Thoracic aorta (tissue), 2 donors: ENCODE results near the gene GNPDA1. TPM values are rescaled to one million over a fixed set of nuclear protein-coding genes. Genes with fewer than 3 reads are reported as not detected.

Source experiments
- ATAC-seq: fragments of 150-250 bp; one replicate; pipeline ENCODE4 v1.8.0; 2017; ENCODE audit warnings: low read depth; ENCODE audit not compliant: insufficient number of reproducible peaks, low FRiP score
- DNase-seq: peaks from one replicate; pipeline ENCODE4 v3.0.0-alpha.2; 2020; ENCODE audit warnings: low spot score
- H3K27ac ChIP-seq, 2 donors: fragments of 200-600 bp; sonication (generic); 1 replicate in 1 of 2; 2 replicates in 1 of 2; pipeline ENCODE4 v1.5.1; 2016; ENCODE audit warnings: mild to moderate bottlenecking in 2 of 2, moderate library complexity in 2 of 2
- H3K27me3 ChIP-seq: fragments of 200-600 bp; sonication (generic); replicated peaks from 2 replicates; pipeline ENCODE4 v1.6.0; 2016; ENCODE audit warnings: mild to moderate bottlenecking; ENCODE audit not compliant: insufficient read depth
- H3K36me3 ChIP-seq: fragments of 200-600 bp; sonication (generic); one replicate; pipeline ENCODE4 v1.5.1; 2016
- H3K4me1 ChIP-seq, 2 donors: fragments of 200-600 bp; sonication (generic); 1 replicate in 1 of 2; 2 replicates in 1 of 2; pipeline versions ENCODE4 v1.5.1 to v1.6.0; 2016; ENCODE audit warnings: low read depth in 2 of 2, mild to moderate bottlenecking in 1 of 2; ENCODE audit not compliant: control insufficient read depth in 1 of 2
- H3K4me3 ChIP-seq: fragments of 200-600 bp; sonication (generic); 2 replicates; pipeline ENCODE4 v1.5.1; 2016; ENCODE audit warnings: mild to moderate bottlenecking
- H3K9me3 ChIP-seq: fragments of 200-600 bp; sonication (generic); 2 replicates; pipeline ENCODE4 v1.5.1; 2016
- total RNA-seq, 2 donors: library from RNA; depleted of rRNA; stranded (reverse); fragments of >200 nt; gene quantifications; one replicate each; pipeline versions ENCODE4 v1.1.0 to v1.2.3, GENCODE V29; 2016
- TF ChIP-seq, protein P1 (sequence below): fragments of 200-600 bp; sonication (generic); IDR thresholded peaks from one replicate; pipeline ENCODE4 v1.5.1; 2019; ENCODE audit warnings: antibody characterized with exemption

Gene GNPDA1
- total RNA-seq, 2 donors from 2014 or later, result 15.8 to 26.5 TPM

DNA sequence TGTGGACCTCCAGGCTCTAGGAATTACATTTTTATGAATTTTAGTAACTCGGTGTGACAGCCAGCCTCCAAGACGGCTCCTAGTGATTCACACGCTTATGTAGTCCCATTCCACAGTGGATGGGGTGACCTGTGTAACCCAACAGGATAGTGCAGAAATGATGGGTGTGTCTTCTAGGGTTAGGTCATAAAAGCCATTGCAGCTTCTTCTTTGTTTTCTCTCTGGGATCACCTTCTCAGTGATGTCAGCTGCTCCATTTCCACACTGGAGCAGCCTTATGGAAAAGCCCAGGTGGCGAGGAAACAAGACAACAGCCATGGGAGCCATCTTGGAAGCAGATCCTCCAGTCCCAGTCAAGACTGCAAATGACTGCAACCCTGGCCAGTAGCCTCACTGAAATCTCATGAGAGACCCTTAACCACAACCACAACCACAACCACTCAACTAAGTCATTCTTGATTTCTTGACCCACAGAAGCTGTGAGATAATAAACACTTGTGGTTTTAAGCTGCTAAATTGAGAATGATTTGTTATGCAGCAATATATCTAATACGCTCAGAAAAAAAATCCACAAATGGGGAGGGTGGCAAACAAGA lies 5.1 kb upstream of the GNPDA1 start:
- H3K4me1 ChIP-seq, result peaks cover 9 to 15% of the 10 kb centered on the region in 2 donors
- no peaks in the 10 kb centered on the region for H3K27me3 ChIP-seq
- DNase-seq, result no peak
- no peak overlapping the region for H3K4me3 ChIP-seq
- no peak overlapping the region for H3K27ac ChIP-seq
- TF ChIP-seq, protein P1, sequence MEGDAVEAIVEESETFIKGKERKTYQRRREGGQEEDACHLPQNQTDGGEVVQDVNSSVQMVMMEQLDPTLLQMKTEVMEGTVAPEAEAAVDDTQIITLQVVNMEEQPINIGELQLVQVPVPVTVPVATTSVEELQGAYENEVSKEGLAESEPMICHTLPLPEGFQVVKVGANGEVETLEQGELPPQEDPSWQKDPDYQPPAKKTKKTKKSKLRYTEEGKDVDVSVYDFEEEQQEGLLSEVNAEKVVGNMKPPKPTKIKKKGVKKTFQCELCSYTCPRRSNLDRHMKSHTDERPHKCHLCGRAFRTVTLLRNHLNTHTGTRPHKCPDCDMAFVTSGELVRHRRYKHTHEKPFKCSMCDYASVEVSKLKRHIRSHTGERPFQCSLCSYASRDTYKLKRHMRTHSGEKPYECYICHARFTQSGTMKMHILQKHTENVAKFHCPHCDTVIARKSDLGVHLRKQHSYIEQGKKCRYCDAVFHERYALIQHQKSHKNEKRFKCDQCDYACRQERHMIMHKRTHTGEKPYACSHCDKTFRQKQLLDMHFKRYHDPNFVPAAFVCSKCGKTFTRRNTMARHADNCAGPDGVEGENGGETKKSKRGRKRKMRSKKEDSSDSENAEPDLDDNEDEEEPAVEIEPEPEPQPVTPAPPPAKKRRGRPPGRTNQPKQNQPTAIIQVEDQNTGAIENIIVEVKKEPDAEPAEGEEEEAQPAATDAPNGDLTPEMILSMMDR, result no peak
- no peaks in the 10 kb centered on the region for H3K36me3 ChIP-seq
- H3K9me3 ChIP-seq, result no peaks in the 10 kb centered on the region
- no peak for ATAC-seq

DNA sequence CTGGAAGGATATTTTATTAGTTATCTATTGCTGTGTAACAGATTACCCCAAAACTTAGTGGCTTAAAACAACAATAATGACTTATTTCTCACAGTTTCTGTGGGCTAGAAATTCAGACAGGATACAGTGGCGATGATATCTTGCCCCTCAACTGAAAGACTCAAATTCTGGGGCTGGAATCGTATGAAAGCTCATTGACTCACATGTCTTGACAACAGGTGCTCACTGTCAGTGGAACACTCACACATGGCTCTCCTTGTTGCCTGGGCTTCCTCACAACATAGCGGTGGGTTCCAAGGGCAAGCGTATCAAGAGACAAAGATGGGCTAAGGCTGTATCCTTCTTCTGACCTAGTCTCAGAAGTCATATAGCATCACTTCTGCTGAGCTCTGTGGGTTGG lies 3.7 kb upstream of the GNPDA1 start:
- H3K4me3 ChIP-seq, result no peak overlapping the region
- H3K27me3 ChIP-seq, result no peaks in the 10 kb centered on the region
- peaks cover 12 to 23% of the 10 kb centered on the region in 2 donors for H3K4me1 ChIP-seq
- H3K9me3 ChIP-seq, result no peaks in the 10 kb centered on the region
- ATAC-seq (no peak), DNase-seq (no peak)
- TF ChIP-seq, protein P1, result no peak
- H3K27ac ChIP-seq, result peak overlapping the region in 1 of 2 donors; percentile 32
- no peaks in the 10 kb centered on the region for H3K36me3 ChIP-seq

DNA sequence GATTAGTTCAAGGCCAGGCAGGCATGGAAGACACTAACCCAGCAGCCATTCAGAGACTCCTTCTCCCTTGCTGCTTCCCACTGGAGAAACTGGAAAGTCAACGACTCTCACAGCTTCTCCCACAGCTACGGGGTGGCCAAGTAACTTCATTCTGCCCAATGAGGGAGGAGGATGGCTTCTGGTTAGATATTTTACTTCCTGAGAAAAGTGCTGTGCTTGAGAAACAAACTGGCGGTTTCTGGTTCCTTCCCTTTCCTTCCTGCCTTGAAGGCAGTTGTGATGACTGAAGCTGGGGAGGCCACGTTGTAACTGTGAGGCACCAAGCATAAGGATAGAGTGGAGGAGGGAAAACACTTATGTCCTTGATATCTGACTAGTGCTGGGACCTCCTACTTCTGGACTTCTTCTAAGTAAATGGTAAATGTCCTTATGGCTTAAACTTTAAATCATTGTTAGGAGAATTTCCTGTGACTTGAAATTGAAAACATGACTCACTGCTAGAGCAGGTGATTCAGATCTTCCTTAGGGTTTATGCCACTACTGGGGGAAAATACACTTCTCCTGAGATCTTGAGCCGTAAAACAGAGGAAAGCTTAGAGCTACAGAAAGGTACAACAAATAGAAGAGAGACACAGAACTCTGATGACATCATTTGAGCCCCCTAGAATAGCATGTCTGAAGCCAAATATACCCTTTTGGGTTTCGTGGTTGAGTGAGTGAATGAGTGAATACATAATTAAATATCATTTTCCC lies 3.1 kb upstream of the GNPDA1 start:
- TF ChIP-seq, protein P1, result no peak
- Histone ChIP-seq H3K9me3 (no peaks in the 10 kb centered on the region), H3K36me3 (no peaks in the 10 kb centered on the region), H3K27ac (peak overlapping the region in 1 of 2 donors; percentile 32), H3K4me3 (no peak overlapping the region), H3K4me1 (peaks cover 12 to 25% of the 10 kb centered on the region in 2 donors), H3K27me3 (no peaks in the 10 kb centered on the region)
- DNase-seq (no peak), ATAC-seq (no peak)

DNA sequence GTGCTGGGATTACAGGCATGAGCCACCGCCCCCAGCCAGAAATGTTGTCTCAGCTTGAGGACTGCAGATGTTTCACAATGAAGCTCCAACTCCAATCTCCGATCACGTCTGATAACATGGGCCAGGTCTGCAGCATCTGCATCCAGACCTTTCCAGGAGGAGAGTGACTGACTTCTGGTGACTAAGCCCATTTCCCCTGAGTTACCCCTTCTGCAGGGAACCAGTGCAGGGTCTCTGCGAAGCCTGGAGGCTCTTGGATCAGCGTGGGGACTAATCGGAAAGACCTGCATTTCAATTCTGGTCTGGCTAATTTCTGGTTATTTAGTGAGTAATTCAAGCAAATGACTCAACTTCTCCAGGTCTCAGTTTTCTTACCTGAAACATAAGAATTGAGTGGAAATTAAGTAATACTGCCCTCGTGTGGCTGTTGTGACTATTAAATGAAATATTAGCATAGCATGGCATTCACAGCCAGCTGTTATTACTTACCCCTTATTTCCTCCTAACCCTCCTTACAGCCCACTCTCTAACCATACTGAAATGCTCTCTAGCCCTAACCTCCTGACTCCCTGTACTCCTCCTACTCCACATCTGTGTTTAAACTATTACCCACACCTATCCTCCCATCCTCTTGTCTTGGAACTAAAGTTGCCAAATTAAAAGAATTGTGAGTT lies 2.2 kb upstream of the GNPDA1 start:
- H3K4me1 ChIP-seq, result peaks cover 12 to 25% of the 10 kb centered on the region in 2 donors
- H3K4me3 ChIP-seq, result no peak overlapping the region
- H3K9me3 ChIP-seq, result no peaks in the 10 kb centered on the region
- peak overlapping the region in 1 of 2 donors; percentile 52 for H3K27ac ChIP-seq
- H3K36me3 ChIP-seq, result no peaks in the 10 kb centered on the region
- DNase-seq (no peak), ATAC-seq (no peak)
- TF ChIP-seq, protein P1, result peak; percentile 58
- no peaks in the 10 kb centered on the region for H3K27me3 ChIP-seq
